ENCODE measurements around the gene ARID5B.
A peak's percentile ranks its signal among the peaks of the same experiment; 100 is the strongest.

Gene ARID5B

GRCh38 chr10:62073429-62073828 is 171.9 kb downstream of the ARID5B start:
- no peak for DNase-seq (ENCODE audit: low spot score)
- Histone ChIP-seq H3K4me3 (peak overlapping the region; percentile 30), H3K27ac (peak overlapping the region in 1 of 2 donors; percentile 46)
- no peak for TF ChIP-seq CTCF (IDR thresholded peaks at IDR 0.05)

- no peak for DNase-seq (ENCODE audit: low spot score)
- peak overlapping the region; percentile 10 for H3K4me3 ChIP-seq
- peak overlapping the region; percentile 14 to 58 for H3K27ac ChIP-seq
- TF ChIP-seq CTCF (IDR thresholded peaks at IDR 0.05) = no peak
Measured at GRCh38 chr10:62075414-62075813, 173.9 kb downstream of the ARID5B start.

GRCh38 chr10:62075912-62076311 is 174.4 kb downstream of the ARID5B start:
- DNase-seq (ENCODE audit: low spot score) = no peak
- Histone ChIP-seq H3K4me3 (peak overlapping the region; percentile 10), H3K27ac (peak overlapping the region; percentile 32 to 58)
- TF ChIP-seq CTCF (IDR thresholded peaks at IDR 0.05) = no peak

GRCh38 chr10:62076891-62077290 is 175.4 kb downstream of the ARID5B start:
- DNase-seq (ENCODE audit: low spot score) = no peak
- TF ChIP-seq CTCF (IDR thresholded peaks at IDR 0.05) = no peak
- peak overlapping the region; percentile 38 for H3K4me3 ChIP-seq
- peak overlapping the region; percentile 2 to 84 for H3K27ac ChIP-seq

GRCh38 chr10:62077330-62078015 is 176.0 kb downstream of the ARID5B start:
- no peak overlapping the region for H3K4me3 ChIP-seq
- no peak for TF ChIP-seq CTCF (IDR thresholded peaks at IDR 0.05)
- no peak for DNase-seq (ENCODE audit: low spot score)
- H3K27ac ChIP-seq = peak overlapping the region in 1 of 2 donors; percentile 2

GRCh38 chr10:62079885-62080559 is 178.5 kb downstream of the ARID5B start:
- Histone ChIP-seq H3K27ac (peak overlapping the region; percentile 59 to 92), H3K4me3 (no peak overlapping the region)
- DNase-seq (ENCODE audit: low spot score) = no peak
- TF ChIP-seq CTCF (IDR thresholded peaks at IDR 0.05) = no peak

- Histone ChIP-seq H3K4me3 (no peak overlapping the region), H3K27ac (peak overlapping the region; percentile 59 to 92)
- no peak for DNase-seq (ENCODE audit: low spot score)
- TF ChIP-seq CTCF (IDR thresholded peaks at IDR 0.05) = no peak
Measured at GRCh38 chr10:62080905-62081304, 179.4 kb downstream of the ARID5B start.
